K562 (cell line): ENCODE data around the gene GLDC. TPM values are rescaled to one million over a fixed set of nuclear protein-coding genes. Genes with fewer than 3 reads are reported as not detected.

Experiments
- ATAC-seq: fragments of 200-7000 bp; cut with Tn5 transposase; 3 replicates; pipeline ENCODE4 v1.9.1; 2020; ENCODE audit warnings: moderate library complexity
- BruUV-seq: library from RNA; stranded (reverse); fragments of 400-500 nt; replicated peaks from 2 replicates; lab custom pipeline; 2021; lab: Mats Ljungman, UMichigan
- CTCF ChIA-PET: fragments of 300-600 bp; formaldehyde crosslinking; extraction: SDS; loops from one replicate; lab custom pipeline; 2021; ENCODE audit warnings: low intra/inter-chr PET ratio; lab: Yijun Ruan, JAX
- POLR2A ChIA-PET: fragments of 300-600, 350-650 bp; sonication (Branson Sonifier 250); formaldehyde crosslinking; extraction: SDS; loops from one replicate; lab custom pipeline; 2021; ENCODE audit warnings: antibody characterized with exemption, inconsistent platforms; lab: Yijun Ruan, JAX
- DNase-seq, 4 experiments: peaks; one replicate each; pipeline versions ENCODE4 v3.0.0 to v3.0.0-alpha.2; 2011 to 2018; ENCODE audit warnings: low spot score in 3 of 4, mixed read lengths in 3 of 4; ENCODE audit errors: extremely low read depth in 1 of 4
- FAIRE-seq: peaks from 2 replicates; lab custom pipeline; 2011; peaks lifted over from hg19 to GRCh38; lab: Jason Lieb, UNC
- H2AFZ ChIP-seq: 2 replicates; pipeline ENCODE4 v1.6.0; 2011; ENCODE audit warnings: low read depth, low read length, control low read depth, inconsistent platforms
- H3K27ac ChIP-seq: fragments of 200-600 bp; 3 replicates; pipeline ENCODE4 v1.8.0; 2011; ENCODE audit warnings: low read depth, mild to moderate bottlenecking, control low read depth, inconsistent platforms, low read length, moderate library complexity, mixed read lengths; ENCODE audit errors: extremely low read depth
- H3K27me3 ChIP-seq, 2 experiments: fragments of 300-600 bp in 1 of 2; 2 replicates in 1 of 2; 3 replicates in 1 of 2; pipeline versions ENCODE4 v1.6.0 to v1.8.0; 2011; ENCODE audit warnings: inconsistent platforms in 2 of 2, low read length in 2 of 2, mild to moderate bottlenecking in 1 of 2, mixed read lengths in 1 of 2, moderate library complexity in 1 of 2; ENCODE audit not compliant: control insufficient read depth in 2 of 2, insufficient read depth in 2 of 2
- H3K36me3 ChIP-seq: fragments of 300-600 bp; 3 replicates; pipeline ENCODE4 v1.8.0; 2011; ENCODE audit warnings: mild to moderate bottlenecking, low read length, inconsistent platforms; ENCODE audit not compliant: control insufficient read depth, insufficient read depth
- H3K4me1 ChIP-seq, 2 experiments: fragments of 200-600 bp in 1 of 2; replicated peaks in 1 of 2; 2 replicates in 1 of 2; 3 replicates in 1 of 2; pipeline versions ENCODE4 v1.5.1 to v1.8.0; 2011; ENCODE audit warnings: inconsistent platforms in 2 of 2, low read length in 2 of 2, mild to moderate bottlenecking in 1 of 2, mixed read lengths in 1 of 2, moderate library complexity in 1 of 2; ENCODE audit not compliant: control insufficient read depth in 2 of 2, insufficient read depth in 2 of 2
- H3K4me2 ChIP-seq: 2 replicates; pipeline ENCODE4 v1.6.1; 2011; ENCODE audit warnings: low read length, control low read depth, inconsistent platforms, mixed read lengths; ENCODE audit not compliant: insufficient read depth
- H3K4me3 ChIP-seq: fragments of 200-600 bp; sonication (generic), shearing (Covaris generic); 2 replicates; pipeline ENCODE4 v1.5.1; 2016; ENCODE audit warnings: control low read depth, inconsistent platforms
- H3K79me2 ChIP-seq: fragments of 200-600 bp; 3 replicates; pipeline ENCODE4 v1.8.0; 2011; ENCODE audit warnings: low read length, inconsistent platforms; ENCODE audit not compliant: control insufficient read depth, insufficient read depth
- H3K9ac ChIP-seq, 2 experiments: 2 replicates each; pipeline versions ENCODE4 v1.6.0 to v1.6.1; 2011; ENCODE audit warnings: low read depth in 2 of 2, low read length in 2 of 2, control low read depth in 1 of 2, inconsistent platforms in 1 of 2, mild to moderate bottlenecking in 1 of 2, mixed read lengths in 1 of 2; ENCODE audit not compliant: insufficient read depth in 1 of 2
- H3K9me1 ChIP-seq: one replicate; pipeline ENCODE4 v1.6.0; 2011; ENCODE audit warnings: inconsistent platforms, mild to moderate bottlenecking, low read length, moderate library complexity; ENCODE audit not compliant: control insufficient read depth, insufficient read depth
- H3K9me3 ChIP-seq: replicated peaks from 2 replicates; pipeline ENCODE4 v1.5.1; 2011; ENCODE audit warnings: low read depth, low read length, inconsistent platforms; ENCODE audit not compliant: control insufficient read depth, insufficient read depth
- H4K20me1 ChIP-seq: replicated peaks from 2 replicates; pipeline ENCODE4 v1.6.1; 2011; ENCODE audit warnings: low read length, inconsistent platforms, mixed read lengths; ENCODE audit not compliant: control insufficient read depth, insufficient read depth
- DIDO1 ChIP-seq: fragments of 450-650 bp; IDR thresholded peaks from 2 replicates; pipeline ENCODE4 v1.6.1; 2016; ENCODE audit warnings: low read depth, missing biosample characterization, missing genetic modification characterization
- ELF4 ChIP-seq: fragments of 450-650 bp; formaldehyde crosslinking; IDR thresholded peaks from 2 replicates; pipeline ENCODE4 v1.4.0; 2022; ENCODE audit warnings: missing genetic modification characterization
- KLF1 ChIP-seq: fragments of 450-650 bp; IDR thresholded peaks from 2 replicates; pipeline ENCODE4 v1.6.1; 2016; ENCODE audit warnings: missing genetic modification characterization, missing compliant biosample characterization
- LARP7 ChIP-seq: fragments of 450-650 bp; IDR thresholded peaks from 2 replicates; pipeline ENCODE4 v1.6.1; 2016
- PHB2 ChIP-seq: fragments of 450-650 bp; IDR thresholded peaks from 2 replicates; pipeline ENCODE4 v1.6.1; 2017; ENCODE audit warnings: low read depth
- TAF7 ChIP-seq: fragments of 450-650 bp; IDR thresholded peaks from 2 replicates; pipeline ENCODE4 v1.6.1; 2016; ENCODE audit warnings: missing genetic modification characterization, missing compliant biosample characterization
- TBP ChIP-seq: optimal IDR thresholded peaks from 2 replicates; pipeline ENCODE3; 2011; ENCODE audit warnings: low read depth, low read length, improper control_type of control experiment
- WGBS: fragments of 100-300 bp; shearing (Covaris generic); methylation state at CpG from one replicate; pipeline ENCODE4 v1.1.6; 2016; ENCODE audit warnings: low coverage, mixed read lengths; ENCODE audit not compliant: insufficient coverage; ENCODE audit errors: missing lambda C conversion rate; 5-methylcytosine and 5-hydroxymethylcytosine counted together
- in situ Hi-C: fragments of 300-500 bp; cut with MboI; formaldehyde crosslinking; loops from 4 replicates; pipeline ENCODE4 v1.15.0; 2018; ENCODE audit warnings: inconsistent platforms, mixed read lengths
- intact Hi-C: fragments of 100-400 bp; cut with micrococcal nuclease; formaldehyde crosslinking; loops from 2 replicates; pipeline ENCODE4 v1.14.2; 2022
- polyA plus RNA-seq, 8 experiments: library from polyadenylated mRNA; depleted of rRNA in 4 of 8; stranded (reverse) in 5 of 8; unstranded in 3 of 8; fragments of >200 nt; fragmentation: Nextera tagmentation in 2 of 8; fragmentation: Illumina TruSeq in 1 of 8; extraction: Ambion mirVana in 2 of 8; extraction: Trizol in 1 of 8; gene quantifications; 2 replicates each; pipeline versions ENCODE4 v1.2.1 to v1.2.3, GENCODE V29; 2011 to 2014; ENCODE audit warnings: inconsistent platforms in 1 of 8, missing spikeins in 1 of 8
- total RNA-seq, 7 experiments: library from RNA; depleted of rRNA in 6 of 7; stranded (reverse); fragments of >200 nt in 6 of 7; fragmentation: Illumina TruSeq in 2 of 7; extraction: Trizol in 2 of 7; gene quantifications; 2 replicates each; pipeline versions ENCODE4 v1.2.1 to v1.2.3, GENCODE V29; 2011 to 2021; ENCODE audit warnings: low replicate concordance in 1 of 7
- TF ChIP-seq, protein P1 (sequence below): sonication (generic); formaldehyde crosslinking; IDR thresholded peaks from 2 replicates; pipeline ENCODE4 v1.8.0; 2022; ENCODE audit warnings: mild to moderate bottlenecking, missing genetic modification reagents

GLDC gene
- total and polyA plus RNA-seq, 9 of the 15 experiments (the other 6 are each of a cell fraction or from before 2014, with no cell fraction given): 0.03 to 0.27 (median 0.08) TPM; not detected in 6

DNA sequence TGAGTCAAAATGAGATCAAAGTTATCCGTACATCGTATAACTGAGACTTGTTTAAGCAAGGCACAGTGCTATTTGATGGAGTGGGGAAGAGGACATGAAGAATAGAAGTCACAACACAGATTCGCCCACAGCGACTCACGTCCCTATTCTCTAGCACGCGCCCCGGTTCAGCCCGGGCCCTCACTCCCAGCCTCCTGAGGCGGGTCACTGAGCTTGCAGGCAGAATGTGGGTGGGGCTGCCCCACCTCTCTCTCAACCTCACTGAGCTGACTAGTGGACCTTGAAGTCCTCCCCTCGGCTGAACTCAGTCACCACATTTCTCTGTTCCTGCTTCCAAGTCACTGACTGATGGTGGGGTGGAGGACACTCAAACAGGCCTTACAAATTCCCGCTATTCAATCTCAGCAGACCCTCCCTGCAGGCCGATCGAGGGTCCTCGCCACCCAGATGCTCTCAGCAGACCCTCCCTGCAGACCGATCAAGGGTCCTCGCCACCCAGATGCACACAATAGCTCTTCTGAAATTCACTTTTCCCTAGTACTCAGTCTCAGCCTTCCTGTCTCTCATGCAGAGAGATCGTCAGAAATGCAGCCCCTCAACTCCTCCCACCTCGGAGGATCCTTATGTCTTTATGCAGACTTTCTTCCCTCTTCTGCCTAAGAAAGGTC lies 12.9 kb downstream of the GLDC start:
- peak; percentile 71 for ATAC-seq
- no peaks in the 10 kb centered on the region for H3K79me2 ChIP-seq
- H3K9me1 ChIP-seq: no peaks in the 10 kb centered on the region
- no peak overlapping the region for H3K9ac ChIP-seq
- H3K27me3 ChIP-seq: peaks cover 0 to 19% of the 10 kb centered on the region in 2 experiments; a peak in 1 of 5 replicates
- H3K4me2 ChIP-seq: no peak overlapping the region
- intact Hi-C loops: no loop called here
- no TSS peak for BruUV-seq
- CTCF ChIA-PET: no interaction called here
- H3K36me3 ChIP-seq: no peaks in the 10 kb centered on the region
- in situ Hi-C loops: no loop called here
- H2AFZ ChIP-seq: no peak overlapping the region
- no peak overlapping the region for H3K27ac ChIP-seq
- DNase-seq: peak in 3 of 4 experiments; percentile 10 to 16 (median 14)
- no peaks in the 10 kb centered on the region for H4K20me1 ChIP-seq
- H3K4me1 ChIP-seq: no peaks in the 10 kb centered on the region; a peak in 1 of 5 replicates
- 8% methylated on average over 17 of the region's 19 CpGs for WGBS
- TF ChIP-seq, protein P1, sequence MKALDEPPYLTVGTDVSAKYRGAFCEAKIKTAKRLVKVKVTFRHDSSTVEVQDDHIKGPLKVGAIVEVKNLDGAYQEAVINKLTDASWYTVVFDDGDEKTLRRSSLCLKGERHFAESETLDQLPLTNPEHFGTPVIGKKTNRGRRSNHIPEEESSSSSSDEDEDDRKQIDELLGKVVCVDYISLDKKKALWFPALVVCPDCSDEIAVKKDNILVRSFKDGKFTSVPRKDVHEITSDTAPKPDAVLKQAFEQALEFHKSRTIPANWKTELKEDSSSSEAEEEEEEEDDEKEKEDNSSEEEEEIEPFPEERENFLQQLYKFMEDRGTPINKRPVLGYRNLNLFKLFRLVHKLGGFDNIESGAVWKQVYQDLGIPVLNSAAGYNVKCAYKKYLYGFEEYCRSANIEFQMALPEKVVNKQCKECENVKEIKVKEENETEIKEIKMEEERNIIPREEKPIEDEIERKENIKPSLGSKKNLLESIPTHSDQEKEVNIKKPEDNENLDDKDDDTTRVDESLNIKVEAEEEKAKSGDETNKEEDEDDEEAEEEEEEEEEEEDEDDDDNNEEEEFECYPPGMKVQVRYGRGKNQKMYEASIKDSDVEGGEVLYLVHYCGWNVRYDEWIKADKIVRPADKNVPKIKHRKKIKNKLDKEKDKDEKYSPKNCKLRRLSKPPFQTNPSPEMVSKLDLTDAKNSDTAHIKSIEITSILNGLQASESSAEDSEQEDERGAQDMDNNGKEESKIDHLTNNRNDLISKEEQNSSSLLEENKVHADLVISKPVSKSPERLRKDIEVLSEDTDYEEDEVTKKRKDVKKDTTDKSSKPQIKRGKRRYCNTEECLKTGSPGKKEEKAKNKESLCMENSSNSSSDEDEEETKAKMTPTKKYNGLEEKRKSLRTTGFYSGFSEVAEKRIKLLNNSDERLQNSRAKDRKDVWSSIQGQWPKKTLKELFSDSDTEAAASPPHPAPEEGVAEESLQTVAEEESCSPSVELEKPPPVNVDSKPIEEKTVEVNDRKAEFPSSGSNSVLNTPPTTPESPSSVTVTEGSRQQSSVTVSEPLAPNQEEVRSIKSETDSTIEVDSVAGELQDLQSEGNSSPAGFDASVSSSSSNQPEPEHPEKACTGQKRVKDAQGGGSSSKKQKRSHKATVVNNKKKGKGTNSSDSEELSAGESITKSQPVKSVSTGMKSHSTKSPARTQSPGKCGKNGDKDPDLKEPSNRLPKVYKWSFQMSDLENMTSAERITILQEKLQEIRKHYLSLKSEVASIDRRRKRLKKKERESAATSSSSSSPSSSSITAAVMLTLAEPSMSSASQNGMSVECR (CRISPR knock-in tag): no peak
- TF ChIP-seq TAF7 (no peak), TBP (no peak), PHB2 (no peak), KLF1 (tag) (no peak), LARP7 (no peak), DIDO1 (tag) (no peak), ELF4 (CRISPR knock-in tag) (no peak)
- TF ChIP-seq, all 486 proteins: peak for 0
- no peak for FAIRE-seq
- Histone ChIP-seq H3K4me3 (no peak overlapping the region), H3K9me3 (no peaks in the 10 kb centered on the region)
- POLR2A ChIA-PET: interaction anchor here (0.6 kb wide), 1 partner anchor 9 kb away, joined by 3 read pairs; no protein-coding TSS in a partner anchor
